ENCODE data around the gene WDTC1. TPM values are rescaled to one million over a fixed set of nuclear protein-coding genes. Genes with fewer than 3 reads are reported as not detected.
A peak's percentile ranks its signal among the peaks of the same experiment; 100 is the strongest.

The WDTC1 gene
- polyA plus RNA-seq, 3 donors: 46.7 to 54.0 (median 47.0) TPM

DNA sequence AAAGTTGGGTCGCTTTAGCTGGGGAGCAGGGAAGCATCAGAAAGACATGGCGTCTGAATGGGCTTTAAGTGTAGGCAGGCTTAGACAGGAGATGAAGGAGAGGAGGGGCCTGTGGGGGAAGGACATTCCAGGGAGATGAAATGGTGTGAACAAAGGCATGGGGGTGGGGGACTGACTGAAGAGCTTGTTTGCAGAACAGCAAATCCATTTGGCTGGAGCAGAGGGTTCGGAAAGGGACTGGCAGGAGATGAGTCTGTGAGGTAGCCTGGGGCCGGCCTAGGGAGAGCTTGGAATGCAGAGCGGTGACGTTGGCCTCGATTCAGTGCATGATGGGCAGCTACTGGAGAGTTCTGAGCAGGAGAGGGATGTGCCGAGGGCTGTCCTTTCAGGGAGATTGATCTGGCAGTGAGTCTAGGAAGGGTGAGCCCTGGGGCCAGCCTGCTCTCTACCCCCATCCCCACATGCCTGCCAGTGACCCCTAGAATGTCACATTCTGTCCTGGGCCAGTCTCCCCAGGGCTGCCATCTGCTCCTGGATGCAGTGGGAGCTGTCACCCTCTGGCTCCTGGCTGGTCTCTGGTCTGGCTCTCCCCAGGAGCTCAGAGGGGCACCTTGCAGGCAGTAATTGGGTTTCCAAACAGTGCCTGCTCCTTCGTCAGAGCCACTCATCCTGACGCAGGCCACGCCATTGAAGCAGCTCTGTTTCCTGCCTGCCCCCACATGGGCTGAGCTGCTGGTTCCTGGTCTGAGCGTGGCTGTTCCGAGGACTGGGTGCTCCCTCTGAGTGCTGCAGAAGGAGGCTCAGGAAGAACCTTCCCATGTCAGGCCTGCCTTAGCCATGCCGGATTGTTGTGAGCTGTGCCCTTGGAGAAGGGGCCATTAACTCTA is 65.2 kb downstream of the WDTC1 start:
- DNase-seq: no peak

DNA sequence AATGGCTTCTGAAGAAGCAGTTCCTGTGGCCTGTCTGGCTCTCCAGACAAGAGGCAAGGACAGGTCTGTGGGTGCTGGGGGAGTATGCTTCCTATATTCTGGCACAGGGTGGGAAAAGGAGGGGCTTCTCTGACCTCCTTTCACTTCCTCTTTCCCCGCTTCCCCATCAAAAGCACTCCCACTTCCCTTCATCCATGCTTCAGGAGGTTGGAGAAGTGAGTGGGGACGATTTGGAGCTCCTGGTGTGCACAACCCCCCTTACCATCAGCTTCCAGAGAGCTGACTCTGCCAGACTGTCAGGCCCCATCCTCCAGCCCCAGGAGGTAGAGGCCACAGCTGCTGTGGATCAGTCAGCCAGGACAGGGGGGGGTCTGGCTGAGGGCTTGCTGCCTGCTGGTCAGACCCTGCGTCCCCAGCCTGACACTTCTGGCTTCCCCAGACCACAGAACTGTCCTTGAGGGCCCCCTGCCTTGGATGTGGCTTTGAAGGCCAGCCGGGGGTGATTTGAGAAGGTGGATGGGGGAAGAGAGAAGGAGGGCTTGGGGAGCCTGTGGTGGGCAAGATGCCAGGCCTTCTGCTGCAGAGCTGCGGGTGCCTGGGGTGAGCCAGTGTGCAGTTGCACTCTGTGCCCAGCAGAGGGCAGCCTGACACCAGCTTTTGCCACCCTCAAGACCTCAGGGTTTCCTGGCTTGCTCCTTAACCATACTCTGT is 66.1 kb downstream of the WDTC1 start:
- DNase-seq: peak; percentile 88

DNA sequence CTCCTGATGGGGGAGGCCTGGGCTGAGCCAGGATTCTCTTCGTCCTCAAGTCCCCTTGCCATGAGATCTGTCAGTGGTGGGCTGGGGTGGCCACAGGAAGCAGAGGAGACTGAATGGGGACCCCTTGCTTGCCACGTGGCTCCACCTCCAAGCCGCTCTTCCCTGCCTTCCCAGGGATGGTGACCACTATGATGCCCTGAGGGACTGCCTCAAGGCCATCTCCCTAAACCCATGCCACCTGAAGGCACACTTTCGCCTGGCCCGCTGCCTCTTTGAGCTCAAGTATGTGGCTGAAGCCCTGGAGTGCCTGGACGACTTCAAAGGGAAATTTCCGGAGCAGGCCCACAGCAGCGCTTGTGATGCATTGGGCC is 66.6 kb downstream of the WDTC1 start:
- DNase-seq: no peak

DNA sequence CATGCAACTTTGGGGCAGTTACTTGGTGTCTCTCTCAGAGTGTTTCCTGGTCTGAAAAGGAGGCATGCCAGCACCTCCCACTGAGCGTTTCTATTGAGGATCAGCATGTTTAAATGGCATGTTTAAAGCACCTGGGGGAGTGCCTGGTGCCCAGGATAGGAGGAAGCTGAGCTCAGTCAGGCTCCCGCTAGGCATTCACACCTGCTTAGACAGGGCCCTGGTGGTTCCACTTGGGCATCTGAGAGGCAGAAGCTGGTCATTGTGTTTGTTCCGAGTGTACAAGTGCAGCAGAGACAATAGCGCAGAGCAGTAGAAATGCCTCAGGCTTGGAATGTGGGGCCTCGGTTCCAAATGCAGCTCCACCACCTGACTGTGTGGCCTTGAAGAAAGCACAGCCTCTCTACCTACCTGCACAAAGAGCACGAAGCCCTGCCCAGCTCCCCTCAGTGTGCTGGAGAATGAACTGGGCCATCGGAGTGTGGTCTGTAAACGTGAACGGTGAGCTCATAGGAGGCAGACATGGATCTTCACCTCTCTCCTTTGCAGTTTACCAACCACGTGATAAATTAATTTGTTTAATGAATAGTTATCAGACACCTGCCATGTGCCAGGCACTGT is 67.3 kb downstream of the WDTC1 start:
- DNase-seq: no peak

DNA sequence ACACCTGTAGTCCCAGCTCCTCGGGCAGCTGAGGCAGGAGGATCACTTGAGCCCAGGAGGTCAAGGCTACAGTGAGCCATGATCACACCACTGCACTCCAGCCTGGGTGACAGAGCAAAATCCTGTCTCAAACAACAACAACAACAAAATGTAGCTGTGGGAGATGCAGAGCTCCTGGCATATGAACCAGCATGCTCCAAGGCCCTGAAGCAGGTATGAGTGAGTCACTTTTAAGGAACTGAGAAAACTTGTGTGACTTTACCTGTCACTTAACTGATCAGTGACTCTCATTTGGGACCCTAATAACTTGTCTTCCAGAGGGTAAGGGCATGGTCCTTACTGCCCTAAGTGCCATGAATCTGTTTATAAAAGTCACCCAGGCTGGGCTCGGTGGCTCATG is 68.2 kb downstream of the WDTC1 start:
- no peak for DNase-seq

DNA sequence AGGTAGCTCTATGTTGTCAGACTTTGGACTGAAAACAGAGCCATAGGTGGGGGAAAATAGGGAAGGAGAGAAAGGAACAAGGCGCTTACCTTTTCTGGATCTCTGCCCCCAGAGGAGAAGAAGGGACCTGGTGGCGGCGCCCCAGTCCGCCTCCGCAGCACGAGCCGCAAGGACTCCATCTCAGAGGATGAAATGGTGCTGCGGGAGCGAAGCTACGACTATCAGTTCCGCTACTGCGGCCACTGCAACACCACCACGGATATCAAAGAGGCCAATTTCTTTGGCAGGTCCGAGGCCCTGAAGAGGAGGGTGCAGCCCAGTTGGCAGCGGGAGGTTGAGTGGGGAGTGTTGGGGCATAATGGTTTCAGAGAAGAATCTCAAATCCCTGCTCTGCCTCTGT is 69.1 kb downstream of the WDTC1 start:
- DNase-seq: no peak

DNA sequence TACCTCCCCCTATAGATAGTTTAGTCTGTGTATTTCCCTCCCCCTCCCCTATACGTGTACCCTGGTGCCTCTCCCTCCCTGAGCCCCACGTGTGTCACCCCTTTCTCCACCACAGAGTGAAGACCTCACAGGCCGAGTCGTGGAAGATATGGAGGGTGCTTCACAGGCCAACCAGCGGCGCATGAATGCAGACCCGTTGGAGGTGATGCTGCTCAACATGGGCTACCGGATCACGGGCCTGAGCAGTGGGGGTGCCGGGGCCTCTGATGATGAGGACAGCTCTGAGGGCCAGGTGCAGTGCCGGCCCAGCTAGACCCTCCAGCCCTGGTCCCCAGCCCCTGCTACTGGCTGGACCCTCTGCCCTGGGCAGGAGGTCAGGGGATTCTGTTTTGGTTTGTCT is 71.6 kb downstream of the WDTC1 start:
- DNase-seq: no peak

DNA sequence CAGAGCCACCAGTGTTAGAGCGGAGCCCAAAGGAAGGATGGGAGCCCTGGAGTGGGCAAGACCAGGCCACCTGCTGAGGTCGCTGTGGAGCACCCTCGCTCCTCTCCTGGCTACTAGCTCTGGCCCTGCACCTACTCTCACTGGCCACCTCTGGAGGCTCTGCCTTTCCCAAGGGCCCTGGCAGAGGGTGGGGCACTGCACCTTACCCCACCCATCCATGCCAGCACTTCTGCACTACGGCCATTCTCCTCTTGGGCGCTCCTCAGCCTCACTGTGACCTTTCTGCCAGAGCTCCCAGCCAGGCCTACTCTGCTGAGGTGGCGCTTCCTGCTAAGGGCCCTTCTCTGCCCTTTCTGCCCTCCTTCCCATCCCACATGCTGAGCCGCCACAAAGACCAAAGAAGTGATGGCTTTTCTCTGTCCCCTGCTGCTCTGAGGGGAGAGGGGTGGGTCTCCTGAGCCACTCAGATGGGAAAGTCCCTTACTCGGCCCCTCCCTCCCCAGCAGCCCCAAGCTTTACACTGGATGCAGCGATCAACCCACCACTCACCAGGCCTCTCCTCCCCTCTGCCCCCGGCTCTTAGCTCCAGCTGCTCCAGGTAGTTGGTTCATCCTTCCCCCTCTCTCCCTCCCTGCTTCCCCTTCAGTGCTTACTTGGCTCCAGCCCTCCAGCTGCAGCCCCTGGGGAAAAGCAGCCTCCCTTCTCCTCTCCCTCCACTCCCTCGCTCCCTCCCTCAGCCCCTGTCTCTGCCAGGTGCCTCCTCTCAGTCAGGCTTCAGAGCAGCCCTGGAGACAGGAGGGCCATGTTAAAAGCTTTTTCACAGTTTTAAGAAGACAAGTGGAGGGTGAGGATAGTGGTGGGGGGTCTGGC is 72.7 kb downstream of the WDTC1 start:
- no peak for DNase-seq

DNA sequence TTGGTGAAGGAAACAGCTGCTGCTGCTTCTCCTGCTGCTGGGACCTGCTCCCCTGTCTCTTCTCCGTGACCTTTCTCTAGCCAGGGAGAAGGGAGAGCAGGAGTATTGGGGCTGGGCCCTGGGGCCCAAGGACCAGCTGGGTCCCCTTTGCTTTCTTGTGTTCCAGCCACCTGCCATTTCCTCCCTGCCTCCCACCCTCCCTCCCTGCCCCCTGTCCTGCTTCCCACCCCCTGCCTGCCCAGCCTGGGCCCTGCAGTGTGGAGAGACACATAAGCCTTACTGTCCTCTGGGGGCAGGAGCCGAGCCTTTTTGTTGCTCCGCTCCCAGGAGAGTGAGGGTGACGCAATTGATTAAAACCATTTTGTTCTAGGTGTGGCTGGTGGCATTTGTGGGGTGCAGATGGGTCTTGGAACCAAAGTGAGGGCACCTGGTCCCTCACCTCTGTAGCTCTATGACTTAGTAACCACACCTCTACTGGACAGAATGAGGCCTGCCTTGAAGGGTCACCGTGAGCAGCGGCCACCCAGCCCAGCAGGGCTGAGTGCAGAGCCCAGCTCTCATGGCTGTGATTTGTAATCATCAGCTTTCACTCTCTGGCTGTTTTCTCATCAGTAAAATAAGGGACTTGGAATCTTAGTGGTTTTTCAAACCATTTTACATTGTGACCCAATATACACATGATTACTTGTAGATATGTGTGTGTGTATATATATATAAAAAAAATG is 73.6 kb downstream of the WDTC1 start:
- DNase-seq: no peak

DNA sequence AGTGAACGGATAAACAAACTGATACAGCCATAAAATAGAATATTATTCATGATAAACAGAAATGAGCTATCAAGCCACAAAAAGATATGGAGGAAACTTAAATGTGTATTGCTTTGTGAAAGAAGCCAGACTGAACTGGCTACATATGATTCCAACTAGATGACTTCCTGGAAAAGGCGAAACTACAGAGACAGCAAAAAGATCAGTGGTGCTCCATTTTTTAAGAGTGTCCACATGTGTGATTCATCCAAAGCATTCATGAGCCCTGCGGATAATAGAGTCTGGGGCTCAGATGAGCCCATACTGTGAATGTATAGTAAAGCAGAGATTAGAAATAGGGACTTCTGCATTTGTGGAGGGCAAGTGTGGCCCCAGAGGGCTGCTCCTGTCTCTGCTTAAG is 79.7 kb downstream of the WDTC1 start:
- DNase-seq: no peak

DNA sequence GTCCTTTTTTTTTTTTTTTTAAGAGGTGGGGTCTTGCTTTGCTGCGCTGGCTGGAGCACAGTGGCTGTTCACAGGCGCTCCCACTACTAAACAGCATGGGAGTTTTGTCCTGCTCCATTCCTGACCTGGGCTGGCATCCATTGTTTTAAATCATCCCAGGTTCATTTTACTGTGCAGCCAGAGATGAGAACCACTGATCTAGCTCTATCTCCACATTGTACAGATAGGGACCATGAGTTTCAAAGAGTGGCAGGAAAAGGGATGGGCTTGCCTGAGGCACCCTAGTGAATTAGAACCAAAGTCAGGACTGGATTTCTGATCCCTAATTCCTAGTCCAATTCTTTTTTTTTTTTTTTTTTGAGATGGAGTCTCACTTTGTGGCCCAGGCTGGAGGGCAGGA is 80.3 kb downstream of the WDTC1 start:
- no peak for DNase-seq

DNA sequence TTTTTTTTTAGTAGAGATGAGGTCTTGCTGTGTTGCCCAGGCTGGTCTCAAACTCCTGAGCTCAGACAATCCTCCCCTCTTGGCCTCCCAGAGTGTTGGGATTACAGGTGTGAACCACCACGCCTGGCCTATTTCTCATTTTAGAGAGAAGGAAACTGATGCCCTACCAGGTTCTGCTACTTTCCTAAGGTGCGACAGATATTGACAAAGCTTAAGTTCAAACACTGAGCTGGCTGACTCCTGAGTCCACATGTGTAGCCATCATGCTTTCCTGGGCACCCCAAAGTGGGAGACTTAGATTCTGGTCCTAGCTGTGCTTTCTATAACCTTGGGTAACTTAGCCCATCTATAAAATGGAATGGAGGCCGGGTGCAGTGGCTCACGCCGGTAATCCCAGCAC is 82.4 kb downstream of the WDTC1 start:
- no peak for DNase-seq

DNA sequence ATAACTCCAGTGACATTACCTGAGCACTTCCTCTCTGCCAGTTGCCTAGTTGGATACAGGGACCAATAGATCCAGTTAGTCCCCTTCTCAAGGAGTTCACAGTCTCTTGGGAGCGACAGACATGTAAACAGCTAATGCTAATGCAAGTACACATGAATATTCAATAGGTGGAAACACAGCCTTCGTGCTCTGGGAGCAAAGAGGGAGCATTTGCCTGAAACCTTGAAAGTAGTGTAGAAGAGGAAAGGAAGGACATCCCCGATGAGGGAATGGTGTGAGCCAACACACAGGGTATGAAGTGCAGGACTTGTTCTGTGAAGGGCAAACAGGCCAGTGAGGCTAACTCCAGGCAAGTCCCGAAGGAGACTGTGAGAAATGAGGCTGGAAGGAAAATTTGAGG is 83.7 kb downstream of the WDTC1 start:
- no peak for DNase-seq

DNA sequence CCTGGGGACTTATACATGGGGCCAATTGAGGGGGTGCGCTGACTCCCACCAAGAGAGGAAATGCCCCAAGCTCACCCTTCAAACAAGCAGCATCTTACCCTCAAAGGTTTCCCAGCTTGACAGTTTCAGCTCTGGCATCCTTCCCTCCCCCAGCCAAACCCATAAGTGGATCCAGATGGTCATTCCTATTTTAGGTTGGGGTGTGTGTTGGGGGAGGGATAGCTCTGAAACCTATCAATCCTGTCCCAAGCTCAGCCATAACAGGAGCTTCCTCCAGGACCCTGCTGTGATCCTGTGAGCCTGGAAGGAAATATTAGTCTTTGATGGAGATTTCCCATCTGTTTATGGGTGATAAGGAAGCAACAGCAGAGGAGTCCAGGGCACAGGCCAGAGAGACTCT is 84.2 kb downstream of the WDTC1 start:
- no peak for DNase-seq

DNA sequence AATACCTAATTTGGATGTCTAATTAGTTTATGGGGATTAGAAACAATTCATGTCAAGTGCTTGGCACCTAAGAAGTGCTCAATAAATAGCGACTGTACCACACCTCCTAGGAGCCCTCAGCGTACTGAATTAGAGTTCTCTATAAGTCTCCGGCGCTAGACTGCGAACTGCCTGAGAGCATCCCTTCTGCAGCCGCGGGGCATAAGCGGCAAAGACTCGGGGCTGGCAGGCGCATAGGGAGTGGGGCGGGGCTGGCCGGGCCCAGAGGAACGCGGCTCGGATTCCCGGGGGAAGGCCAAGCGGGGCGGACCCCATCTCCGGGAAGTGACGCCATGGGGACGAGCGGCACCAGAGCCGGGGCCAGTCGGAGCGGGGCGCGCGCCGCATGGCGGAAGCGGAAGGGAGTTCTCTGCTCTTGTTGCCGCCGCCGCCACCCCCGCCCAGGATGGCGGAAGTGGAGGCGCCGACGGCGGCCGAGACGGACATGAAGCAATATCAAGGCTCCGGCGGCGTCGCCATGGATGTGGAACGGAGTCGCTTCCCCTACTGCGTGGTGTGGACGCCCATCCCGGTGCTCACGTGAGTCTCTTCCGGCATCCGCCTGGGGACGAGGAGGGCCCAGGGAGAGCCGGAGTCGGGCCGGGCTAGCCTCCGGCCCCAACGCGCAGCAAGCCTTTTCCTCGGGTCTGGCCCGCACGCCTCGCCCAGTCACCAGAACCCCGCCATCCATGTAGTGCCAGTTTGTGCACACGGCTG is 87.6 kb downstream of the WDTC1 start, which contains the start of gene TMEM222:
Gene TMEM222 (plus strand): TSS at position 351 of the 756 bp plus-strand sequence. CDS start 35 bp downstream, at position 386.
- DNase-seq: peak; percentile 96

DNA sequence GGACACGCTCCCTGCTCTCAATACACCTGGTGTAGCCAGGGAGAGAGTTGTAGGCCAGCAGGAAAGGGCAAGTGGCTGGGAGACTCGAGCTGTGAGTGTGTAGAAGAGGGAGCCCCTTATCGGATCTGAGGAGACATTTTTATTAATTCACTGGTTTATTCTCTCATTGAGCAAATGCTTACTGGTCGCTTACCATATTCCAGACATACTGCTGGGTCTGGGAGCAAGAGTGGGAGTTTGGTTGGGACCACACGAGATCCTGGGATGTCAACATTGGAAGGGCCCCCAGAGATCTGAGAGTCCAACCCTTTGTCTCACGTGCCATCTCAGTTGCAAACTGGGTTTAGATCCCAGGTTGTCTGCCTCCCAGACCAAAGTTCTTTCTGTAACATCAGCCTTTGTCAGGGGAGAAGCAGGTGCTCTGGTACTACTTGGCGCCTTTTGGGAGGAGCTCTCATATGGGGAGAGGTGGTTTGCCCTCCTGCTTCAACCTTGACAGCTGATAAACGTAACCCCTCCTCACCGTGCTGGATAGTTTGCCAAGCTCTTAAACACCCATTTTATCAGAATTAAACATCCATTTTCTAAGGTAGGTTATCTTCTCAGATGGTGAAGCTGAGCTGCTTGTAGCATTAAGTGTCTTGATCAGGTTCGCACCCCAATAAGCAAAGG is 88.3 kb downstream of the WDTC1 start:
- DNase-seq: no peak

DNA sequence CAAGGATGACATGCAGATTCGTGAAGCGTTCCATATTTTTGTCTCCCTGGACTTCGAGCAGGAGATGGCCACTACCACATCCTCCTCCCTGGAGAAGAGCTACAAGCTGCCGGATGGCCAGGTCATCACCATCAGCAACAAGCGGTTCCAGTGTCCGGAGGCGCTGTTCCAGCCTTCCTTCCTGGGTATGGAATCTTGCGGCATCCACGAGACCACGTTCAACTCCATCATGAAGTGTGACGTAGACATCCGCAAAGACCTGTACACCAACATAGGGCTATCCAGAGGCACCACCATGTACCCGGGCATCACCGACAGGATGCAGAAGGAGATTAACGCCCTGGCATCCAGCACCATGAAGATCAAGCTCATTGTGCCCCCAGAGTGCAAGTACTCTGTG is 90.9 kb downstream of the WDTC1 start:
- no peak for DNase-seq

DNA sequence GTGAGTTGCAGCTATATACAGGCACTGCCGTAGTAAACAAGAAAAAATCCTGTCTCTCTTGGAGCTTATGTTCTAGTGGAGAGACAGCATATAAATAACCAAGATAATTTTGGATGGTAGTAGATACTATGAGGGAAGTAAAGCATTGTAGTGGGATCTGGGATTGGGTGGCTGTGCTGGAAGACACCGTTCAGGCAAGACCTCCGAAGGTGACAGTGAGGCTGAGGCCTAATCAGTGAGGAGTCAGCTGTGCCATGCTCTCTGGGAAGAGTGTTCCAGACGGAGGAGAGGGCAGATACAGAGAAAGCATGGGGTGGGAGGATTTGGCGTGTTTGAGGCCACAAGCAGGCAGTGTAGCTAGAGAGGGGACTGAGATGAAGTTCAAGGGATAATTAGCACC is 93.5 kb downstream of the WDTC1 start:
- no peak for DNase-seq

DNA sequence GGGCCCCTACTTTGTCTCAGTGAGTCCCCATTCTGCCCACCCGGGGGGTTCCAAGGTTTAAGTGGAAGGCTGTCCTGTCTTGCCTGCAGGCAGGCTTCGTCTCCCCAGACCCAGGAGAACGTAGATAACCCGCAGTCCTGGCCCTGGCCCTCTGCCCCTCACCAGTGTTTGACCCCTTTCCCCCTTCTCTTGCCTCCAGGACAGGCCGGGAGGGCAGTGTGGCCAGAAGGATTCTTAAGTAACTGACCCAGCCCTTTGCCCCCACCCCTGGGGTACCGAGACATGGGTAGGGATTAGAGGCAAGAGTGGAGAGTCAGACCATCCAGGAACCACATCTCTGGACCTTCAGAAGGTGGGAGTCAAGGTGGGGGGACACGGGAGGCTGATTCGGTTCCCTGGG is 96.4 kb downstream of the WDTC1 start:
- no peak for DNase-seq

DNA sequence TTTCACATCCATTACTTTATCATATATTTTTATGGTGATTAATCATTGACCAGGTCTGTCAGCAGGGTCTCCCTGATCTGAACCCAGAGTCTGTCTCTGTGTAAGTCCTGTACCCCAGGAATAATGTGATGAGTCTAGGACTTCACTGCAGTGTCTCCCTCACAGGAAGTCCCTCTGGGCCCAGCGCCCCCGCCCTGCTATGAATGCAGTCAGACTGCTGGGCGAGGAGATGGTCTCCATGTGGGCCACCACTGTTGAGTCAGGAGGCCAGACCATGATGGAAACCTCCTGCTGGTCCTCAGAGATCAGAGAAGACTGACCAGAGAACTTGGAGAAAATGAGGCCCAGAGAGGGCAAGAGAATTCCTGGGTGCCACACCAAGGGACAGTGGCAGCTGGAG is 97.0 kb downstream of the WDTC1 start:
- DNase-seq: no peak
